Measurements from ENCODE around the gene APOL6. TPM values are rescaled to one million over a fixed set of nuclear protein-coding genes. Genes with fewer than 3 reads are reported as not detected.
A peak's percentile ranks its signal among the peaks of the same experiment; 100 is the strongest.

Gene APOL6
- total and polyA plus RNA-seq, 2 experiments from 2014 or later = 8.0 to 20.8 TPM

DNA sequence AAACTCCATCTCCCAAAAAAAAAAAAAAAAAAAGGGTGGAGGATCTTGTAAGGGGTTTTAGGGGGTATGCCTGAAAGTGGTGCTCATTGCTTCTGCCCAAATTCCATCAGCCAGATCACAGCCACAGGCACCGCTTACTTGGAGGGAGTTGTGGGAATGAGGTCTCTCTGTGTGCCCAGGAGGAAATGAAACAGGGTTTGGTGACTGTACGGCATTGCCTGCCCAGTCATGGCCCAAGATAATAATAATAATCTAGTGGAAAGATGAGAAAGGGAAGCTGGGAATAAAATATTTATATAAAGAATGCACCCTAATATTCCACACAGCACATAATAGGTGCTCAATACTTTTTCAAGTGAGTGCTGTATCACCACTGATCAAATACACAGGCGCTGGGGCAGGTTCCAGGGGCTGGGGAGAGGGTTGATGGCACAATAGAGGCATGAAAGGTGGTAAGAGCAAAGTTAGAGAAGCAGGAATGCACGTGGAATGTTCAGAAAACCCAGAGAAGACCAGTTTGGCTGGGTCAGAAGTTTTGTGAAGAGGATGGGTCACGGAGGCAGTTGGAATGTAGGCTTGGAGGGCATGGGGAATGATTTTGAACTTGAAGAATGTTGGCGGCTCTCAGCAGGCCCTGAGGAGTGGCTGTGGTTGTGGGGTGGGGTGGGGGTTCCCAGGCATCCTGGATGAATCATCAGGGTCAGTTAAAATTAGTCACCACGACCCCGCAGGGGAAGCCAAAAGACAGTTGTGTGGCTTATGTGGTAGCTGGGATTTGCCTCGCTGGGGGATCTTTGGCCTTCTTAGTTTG is 18.6 kb upstream of the APOL6 start:
- Histone ChIP-seq H4K20me1 (ENCODE audit: insufficient read depth) (no peaks in the 10 kb centered on the region), H3K4me3 (peak overlapping the region; percentile 25), H3K9ac (peak overlapping the region; percentile 90), H3F3A (ENCODE audit: insufficient read depth) (peaks cover 39% of the 10 kb centered on the region), H3K27me3 (replicated peaks; ENCODE audit: insufficient read depth) (no peaks in the 10 kb centered on the region), H3K4me2 (ENCODE audit: unreplicated experiment) (peak overlapping the region; percentile 72), H3K27ac (peak overlapping the region; percentile 98), H2AFZ (0 out of 2 replicates have a peak overlapping the region, but pooled peaks have one; percentile 23), H3K4me1 (ENCODE audit: insufficient read depth) (peaks cover 23% of the 10 kb centered on the region), H3K79me2 (ENCODE audit: insufficient read depth) (no peaks in the 10 kb centered on the region), H3K9me3 (ENCODE audit: low read depth) (no peaks in the 10 kb centered on the region), H3K36me3 (ENCODE audit: low read depth) (no peaks in the 10 kb centered on the region), H3K9me2 (ENCODE audit: insufficient read depth) (no peaks in the 10 kb centered on the region)
- DNase-seq = peak; percentile 98
- TF ChIP-seq EZH2 (IDR thresholded peaks at IDR 0.05; ENCODE audit: insufficient read depth, poor library complexity, severe bottlenecking) (no peak), EZH2phosphoT487 (IDR thresholded peaks at IDR 0.05; ENCODE audit: insufficient read depth, low read depth) (no peak)
- WGBS, 2 experiments (ENCODE audit: low coverage in 1 of 2, low lambda C conversion rate in 2 of 2, missing lambda C conversion rate in 2 of 2) = 6 to 8% methylated on average over 9 of the region's 9 CpGs
- in situ Hi-C loops (cut with MboI) = loop anchor here (10.0 kb wide), 2 partner anchors 285 to 495 kb away; no protein-coding TSS in a partner anchor

DNA sequence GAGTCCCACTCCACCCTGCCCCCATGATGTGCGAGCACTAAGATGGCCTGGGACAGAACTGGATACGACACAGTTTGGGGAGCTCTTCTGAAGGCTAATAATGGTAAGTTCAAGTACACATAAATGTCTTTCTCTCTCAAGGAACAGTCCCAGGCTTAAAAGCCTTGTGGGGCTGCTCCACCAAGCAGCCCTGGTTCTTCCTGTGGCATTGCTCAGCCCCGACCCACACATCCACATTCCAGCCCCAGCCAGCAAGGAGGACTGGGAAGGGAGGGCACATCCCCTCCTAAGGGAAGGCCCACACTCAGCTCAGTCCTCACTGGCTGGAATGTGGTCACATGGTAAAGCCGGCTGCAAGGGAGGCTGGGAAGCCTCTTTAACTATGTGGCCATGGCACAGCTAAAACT is 17.9 kb upstream of the APOL6 start:
- H3K4me3 ChIP-seq = no peak overlapping the region
- in situ Hi-C loops (cut with MboI) = loop anchor here (10.0 kb wide), 1 partner anchor 284 kb away; no protein-coding TSS in a partner anchor
- peaks cover 23% of the 10 kb centered on the region for H3K4me1 ChIP-seq (ENCODE audit: insufficient read depth)
- H3K4me2 ChIP-seq (ENCODE audit: unreplicated experiment) = no peak overlapping the region
- H3F3A ChIP-seq (ENCODE audit: insufficient read depth) = peaks cover 39% of the 10 kb centered on the region
- WGBS, 2 experiments (ENCODE audit: low coverage in 1 of 2, low lambda C conversion rate in 2 of 2, missing lambda C conversion rate in 2 of 2) = 58 to 80% methylated on average over 2 to 4 of the region's 4 CpGs
- H4K20me1 ChIP-seq (ENCODE audit: insufficient read depth) = no peaks in the 10 kb centered on the region
- peak overlapping the region; percentile 98 for H3K27ac ChIP-seq
- no peak overlapping the region for H3K9ac ChIP-seq
- H3K9me2 ChIP-seq (ENCODE audit: insufficient read depth) = no peaks in the 10 kb centered on the region
- H3K79me2 ChIP-seq (ENCODE audit: insufficient read depth) = no peaks in the 10 kb centered on the region
- TF ChIP-seq EZH2phosphoT487 (IDR thresholded peaks at IDR 0.05; ENCODE audit: insufficient read depth, low read depth) (no peak), EZH2 (IDR thresholded peaks at IDR 0.05; ENCODE audit: insufficient read depth, poor library complexity, severe bottlenecking) (no peak)
- H3K9me3 ChIP-seq (ENCODE audit: low read depth) = no peaks in the 10 kb centered on the region
- H3K36me3 ChIP-seq (ENCODE audit: low read depth) = no peaks in the 10 kb centered on the region
- H3K27me3 ChIP-seq (replicated peaks; ENCODE audit: insufficient read depth) = no peaks in the 10 kb centered on the region
- H2AFZ ChIP-seq = no peak overlapping the region
- DNase-seq = peak; percentile 78

DNA sequence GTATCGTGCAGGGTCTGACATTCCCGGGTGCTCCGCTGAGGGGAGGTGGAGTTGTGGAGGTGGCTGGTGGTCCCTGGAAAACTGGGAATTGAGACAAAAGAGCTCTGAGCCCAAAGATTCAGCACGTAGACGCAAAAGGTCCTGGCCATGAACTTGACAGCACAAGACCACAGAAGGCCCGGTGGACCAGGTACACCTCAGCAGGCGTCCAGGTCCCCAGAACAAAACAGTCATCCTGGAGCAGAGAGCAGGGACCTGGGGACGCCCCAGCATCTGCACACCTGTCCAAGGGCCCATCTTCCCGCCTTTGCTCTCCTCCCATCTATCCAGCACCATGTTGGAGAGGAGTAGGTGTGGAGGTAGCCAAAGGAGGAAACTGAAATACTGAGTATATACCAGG is 17.4 kb upstream of the APOL6 start:
- Histone ChIP-seq H3K9me3 (ENCODE audit: low read depth) (no peaks in the 10 kb centered on the region), H3K9me2 (ENCODE audit: insufficient read depth) (no peaks in the 10 kb centered on the region), H3F3A (ENCODE audit: insufficient read depth) (peaks cover 35% of the 10 kb centered on the region), H3K9ac (no peak overlapping the region), H2AFZ (no peak overlapping the region), H3K79me2 (ENCODE audit: insufficient read depth) (no peaks in the 10 kb centered on the region), H4K20me1 (ENCODE audit: insufficient read depth) (no peaks in the 10 kb centered on the region), H3K4me2 (ENCODE audit: unreplicated experiment) (no peak overlapping the region), H3K4me1 (ENCODE audit: insufficient read depth) (peaks cover 23% of the 10 kb centered on the region), H3K4me3 (no peak overlapping the region), H3K27me3 (replicated peaks; ENCODE audit: insufficient read depth) (no peaks in the 10 kb centered on the region), H3K36me3 (ENCODE audit: low read depth) (no peaks in the 10 kb centered on the region), H3K27ac (no peak overlapping the region)
- 98 to 99% methylated on average over 9 of the region's 9 CpGs for WGBS, 2 experiments (ENCODE audit: low coverage in 1 of 2, low lambda C conversion rate in 2 of 2, missing lambda C conversion rate in 2 of 2)
- TF ChIP-seq EZH2phosphoT487 (IDR thresholded peaks at IDR 0.05; ENCODE audit: insufficient read depth, low read depth) = no peak
- no peak for TF ChIP-seq EZH2 (IDR thresholded peaks at IDR 0.05; ENCODE audit: insufficient read depth, poor library complexity, severe bottlenecking)
- DNase-seq = no peak
- in situ Hi-C loops (cut with MboI) = loop anchor here (10.0 kb wide), 1 partner anchor 284 kb away; no protein-coding TSS in a partner anchor

DNA sequence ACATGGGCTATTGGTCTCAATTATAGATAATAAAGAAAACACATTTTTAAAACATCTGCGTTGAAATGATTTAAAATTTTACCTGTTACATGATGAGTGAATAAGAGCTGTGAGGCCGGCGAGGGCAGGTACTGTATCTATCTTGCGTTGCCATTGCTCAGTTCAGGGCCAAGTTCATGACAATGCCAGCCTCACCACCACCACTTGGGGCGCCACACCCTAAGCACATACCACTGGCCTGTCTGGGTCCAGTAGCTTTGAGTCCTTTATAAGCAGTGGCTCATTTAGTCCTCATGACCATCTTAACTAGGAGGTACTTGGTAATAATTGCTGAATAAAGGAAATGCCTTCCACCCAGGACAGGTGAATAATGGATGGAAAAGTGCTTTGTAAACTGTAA is 16.6 kb upstream of the APOL6 start:
- H3K4me2 ChIP-seq (ENCODE audit: unreplicated experiment) = no peak overlapping the region
- peak; percentile 48 for DNase-seq
- H3K4me3 ChIP-seq = no peak overlapping the region
- H4K20me1 ChIP-seq (ENCODE audit: insufficient read depth) = no peaks in the 10 kb centered on the region
- H3K4me1 ChIP-seq (ENCODE audit: insufficient read depth) = peaks cover 23% of the 10 kb centered on the region
- no peak overlapping the region for H2AFZ ChIP-seq
- WGBS, 2 experiments (ENCODE audit: low coverage in 1 of 2, low lambda C conversion rate in 2 of 2, missing lambda C conversion rate in 2 of 2) = 91 to 94% methylated on average over 5 of the region's 5 CpGs
- H3K9me3 ChIP-seq (ENCODE audit: low read depth) = no peaks in the 10 kb centered on the region
- H3K79me2 ChIP-seq (ENCODE audit: insufficient read depth) = no peaks in the 10 kb centered on the region
- H3K27ac ChIP-seq = no peak overlapping the region
- no peak overlapping the region for H3K9ac ChIP-seq
- H3K36me3 ChIP-seq (ENCODE audit: low read depth) = no peaks in the 10 kb centered on the region
- peaks cover 28% of the 10 kb centered on the region for H3F3A ChIP-seq (ENCODE audit: insufficient read depth)
- TF ChIP-seq EZH2 (IDR thresholded peaks at IDR 0.05; ENCODE audit: insufficient read depth, poor library complexity, severe bottlenecking) (no peak), EZH2phosphoT487 (IDR thresholded peaks at IDR 0.05; ENCODE audit: insufficient read depth, low read depth) (no peak)
- H3K9me2 ChIP-seq (ENCODE audit: insufficient read depth) = no peaks in the 10 kb centered on the region
- in situ Hi-C loops (cut with MboI) = loop anchor here (10.0 kb wide), 1 partner anchor 283 kb away; no protein-coding TSS in a partner anchor
- no peaks in the 10 kb centered on the region for H3K27me3 ChIP-seq (replicated peaks; ENCODE audit: insufficient read depth)
